ENCODE results near the gene ACYP2. TPM values are rescaled to one million over a fixed set of nuclear protein-coding genes. Genes with fewer than 3 reads are reported as not detected.
A peak's percentile ranks its signal among the peaks of the same experiment; 100 is the strongest.
"Not testable (repeated sequence)": the region's sequence is repeated elsewhere in the genome, so short reads cannot be mapped to it uniquely, and the experiment has no call there.

ACYP2 gene
- polyA plus RNA-seq, 4 donors = 18.2 to 22.6 (median 20.5) TPM

- DNase-seq (ENCODE audit: low read depth in 4 of 4, low spot score in 2 of 4) = not testable (repeated sequence)
Observed at GRCh38 chr2:54096141-54096540, 19.3 kb upstream of the ACYP2 start.

- no peak for DNase-seq (ENCODE audit: low read depth in 4 of 4, low spot score in 2 of 4)
Observed at GRCh38 chr2:54097124-54097523, 18.3 kb upstream of the ACYP2 start.

DNA sequence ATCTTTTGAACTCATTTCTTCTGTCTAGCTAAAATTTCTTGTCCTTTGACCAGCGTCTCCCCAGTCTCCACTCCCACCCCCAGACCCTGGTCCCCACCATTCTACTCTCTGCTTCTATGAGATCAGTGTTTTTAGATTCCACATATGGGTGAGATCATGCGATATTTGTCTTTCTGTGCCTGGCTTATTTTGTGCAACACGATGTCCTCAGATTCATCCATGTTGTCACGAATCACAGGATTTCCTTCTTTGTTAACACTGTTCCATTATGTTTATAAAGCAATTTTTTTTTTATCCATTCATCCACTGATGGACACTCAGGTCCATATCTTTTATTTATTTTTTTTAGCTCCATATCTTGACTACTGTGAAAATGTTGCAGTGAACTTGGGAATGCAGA, 16.0 kb upstream of the ACYP2 start:
- DNase-seq (ENCODE audit: low read depth in 4 of 4, low spot score in 2 of 4) = no peak

DNA sequence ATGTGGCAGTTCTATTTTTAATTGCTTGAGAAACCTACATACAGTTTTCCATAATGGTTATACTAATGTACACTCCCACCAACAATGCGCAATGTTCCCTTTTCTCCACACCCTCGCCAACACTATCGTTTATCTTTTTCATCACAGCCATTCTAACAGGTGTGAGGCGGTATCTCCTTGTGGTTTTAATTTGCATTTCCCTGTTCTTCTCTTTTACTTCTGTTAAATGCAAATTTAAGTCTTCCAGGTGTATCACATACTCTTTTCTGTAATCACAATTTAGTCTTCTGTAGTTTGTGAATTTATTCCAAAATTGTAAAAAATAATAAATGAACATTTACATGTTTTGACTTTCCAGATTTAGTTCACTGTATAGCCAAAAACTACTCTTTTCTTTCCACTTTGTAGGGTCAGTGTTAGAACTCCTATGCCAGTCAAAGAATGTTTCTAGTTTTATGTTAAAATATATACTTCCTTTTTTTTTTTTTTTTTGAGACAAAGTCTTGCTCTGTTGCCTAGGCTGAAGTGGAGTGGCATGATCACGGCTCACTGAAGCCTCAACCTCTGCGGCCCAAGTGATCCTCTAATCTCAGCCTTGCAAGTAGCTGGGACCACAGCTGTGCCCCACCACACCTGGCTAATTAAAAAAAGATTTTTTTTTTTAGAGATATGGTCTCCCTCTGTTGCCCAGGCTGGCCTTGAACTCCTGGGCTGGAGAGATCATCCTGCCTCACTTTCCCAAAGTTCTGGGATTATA, 15.4 kb upstream of the ACYP2 start:
- DNase-seq (ENCODE audit: low read depth in 4 of 4, low spot score in 2 of 4) = no peak

DNA sequence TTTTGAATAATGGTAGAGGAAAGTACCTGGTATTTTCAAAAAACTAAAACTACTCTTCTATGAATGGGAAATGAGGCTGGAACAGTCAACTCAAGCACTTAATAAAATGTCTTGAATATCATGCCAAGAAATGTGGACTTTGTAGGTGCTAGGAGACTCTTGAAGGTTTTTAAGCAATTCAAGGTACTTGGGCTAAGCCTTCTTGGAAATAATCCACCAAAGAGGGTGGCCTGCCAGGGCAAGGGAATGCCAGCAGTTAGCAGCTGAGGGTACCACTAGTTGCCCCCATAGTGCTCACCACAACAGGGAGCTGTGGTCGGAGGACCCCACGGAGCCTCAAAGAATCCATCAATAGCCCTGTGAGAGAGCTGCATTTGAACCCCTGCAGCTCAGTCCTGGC, 14.6 kb upstream of the ACYP2 start:
- no peak for DNase-seq (ENCODE audit: low read depth in 4 of 4, low spot score in 2 of 4)

DNA sequence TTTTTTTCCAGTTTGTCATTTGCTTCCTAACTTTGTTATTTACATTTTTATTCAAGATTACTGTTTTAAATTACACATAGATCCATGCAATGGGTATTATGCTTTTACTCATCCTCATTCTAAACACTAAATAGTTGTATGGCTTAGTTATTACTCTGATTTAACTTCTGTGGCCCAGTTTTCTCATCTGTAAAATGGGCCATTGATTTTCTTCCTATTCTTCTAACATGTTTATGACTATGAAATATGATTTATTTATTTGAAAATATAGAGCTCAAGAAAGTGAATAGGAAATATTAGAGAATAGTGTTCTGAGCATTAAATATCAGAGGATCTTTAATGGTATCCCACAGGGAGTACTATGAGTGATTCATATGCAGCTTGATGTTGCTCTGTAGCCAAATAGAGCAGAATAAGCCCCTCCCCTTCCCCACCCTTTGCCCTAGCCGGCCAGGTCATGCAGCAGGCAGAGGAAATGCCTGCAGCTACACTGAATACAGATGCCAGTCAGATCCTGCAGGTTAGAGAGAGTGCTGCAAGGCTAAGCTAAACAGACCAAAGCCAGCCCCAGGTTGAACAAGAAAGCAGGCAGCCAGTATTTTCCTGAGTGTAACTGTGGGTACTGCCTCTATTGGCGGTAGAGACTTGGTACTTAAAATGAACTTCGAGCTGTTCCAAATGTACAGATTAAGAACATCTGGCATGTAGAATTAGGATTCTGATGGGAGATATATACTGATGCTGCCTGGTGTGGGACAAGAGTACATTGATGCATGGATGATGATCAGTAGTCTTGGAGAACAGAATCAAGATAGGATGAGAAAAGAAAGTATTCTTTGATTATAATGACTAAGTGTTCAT, 11.7 kb upstream of the ACYP2 start:
- no peak for DNase-seq (ENCODE audit: low read depth in 4 of 4, low spot score in 2 of 4)

DNA sequence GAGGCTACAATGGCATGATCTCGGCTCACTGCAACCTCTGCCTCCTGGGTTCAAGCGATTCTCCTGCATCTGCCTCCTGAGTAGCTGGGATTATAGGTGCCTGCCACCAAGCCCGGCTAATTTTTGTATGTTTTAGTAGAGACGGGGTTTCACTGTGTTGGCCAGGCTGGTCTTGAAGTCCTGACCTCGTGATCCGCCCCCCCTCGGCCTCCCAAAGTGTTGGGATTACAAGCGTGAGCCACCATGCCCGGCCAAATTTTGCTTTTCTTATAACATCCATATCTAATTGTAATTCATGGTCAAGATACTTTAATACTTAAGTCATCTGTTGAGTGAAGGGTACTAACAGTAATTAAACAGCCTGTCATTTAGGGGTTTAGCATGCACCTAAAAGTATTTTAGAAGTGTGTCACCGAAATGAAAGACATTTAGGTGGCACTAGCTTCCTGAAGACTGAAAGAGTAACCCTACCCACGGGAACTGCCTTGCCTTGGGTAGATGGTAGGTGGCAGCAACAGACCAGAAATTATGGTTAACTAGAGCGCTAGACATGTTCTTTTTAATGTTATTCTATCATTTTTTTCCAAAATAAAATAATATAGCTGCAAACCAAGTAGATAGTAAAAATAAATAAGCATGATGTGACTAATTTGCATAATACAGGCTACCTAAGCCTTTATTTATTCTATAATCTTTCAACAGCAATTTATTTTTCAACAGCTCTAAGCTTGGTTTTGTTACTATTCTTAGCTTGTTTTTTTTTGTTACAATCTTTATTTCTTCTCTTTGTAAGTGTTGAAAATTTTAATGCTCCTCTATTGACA, 8.6 kb upstream of the ACYP2 start:
- DNase-seq (ENCODE audit: low read depth in 4 of 4, low spot score in 2 of 4) = peak in 1 of 4 donors; percentile 48

GRCh38 chr2:54107455-54107764, 8.0 kb upstream of the ACYP2 start:
- no peak for DNase-seq (ENCODE audit: low read depth in 4 of 4, low spot score in 2 of 4)

DNA sequence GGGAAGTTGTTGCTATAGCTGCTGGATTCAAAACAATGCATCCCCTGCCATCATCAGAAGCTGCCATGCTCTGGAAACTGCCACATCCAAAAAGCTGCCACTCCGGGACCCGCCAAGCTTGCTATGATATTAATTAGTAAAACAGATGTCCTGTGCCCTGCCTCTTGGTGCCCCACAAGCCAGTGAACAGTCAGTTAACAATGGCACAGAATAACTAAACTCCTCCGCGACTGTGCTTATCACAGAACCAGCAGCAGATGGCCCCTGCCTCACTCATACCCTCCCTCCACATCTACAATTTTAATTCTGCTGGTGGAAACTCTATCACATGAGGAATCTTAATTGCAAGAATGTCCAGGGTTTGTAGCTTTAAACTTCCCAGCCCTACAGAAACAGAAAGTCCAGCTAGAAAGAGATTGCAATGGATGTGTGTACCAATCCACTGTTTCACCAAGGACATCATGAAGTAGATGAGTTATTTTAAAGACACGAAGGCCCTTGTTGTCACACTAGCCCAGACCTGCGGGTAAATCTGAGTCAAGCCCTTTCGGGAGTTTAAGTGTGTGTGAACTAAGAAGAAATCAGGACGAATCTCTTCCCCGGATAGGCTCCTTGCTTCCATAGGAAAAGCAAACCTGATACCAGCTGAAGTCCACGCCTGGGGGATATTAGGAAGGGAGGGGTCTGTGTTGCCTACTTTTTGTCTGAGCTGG, 7.4 kb upstream of the ACYP2 start:
- no peak for DNase-seq (ENCODE audit: low read depth in 4 of 4, low spot score in 2 of 4)

- DNase-seq (ENCODE audit: low read depth in 4 of 4, low spot score in 2 of 4) = no peak
Observed at GRCh38 chr2:54109848-54110247, 5.6 kb upstream of the ACYP2 start.

DNA sequence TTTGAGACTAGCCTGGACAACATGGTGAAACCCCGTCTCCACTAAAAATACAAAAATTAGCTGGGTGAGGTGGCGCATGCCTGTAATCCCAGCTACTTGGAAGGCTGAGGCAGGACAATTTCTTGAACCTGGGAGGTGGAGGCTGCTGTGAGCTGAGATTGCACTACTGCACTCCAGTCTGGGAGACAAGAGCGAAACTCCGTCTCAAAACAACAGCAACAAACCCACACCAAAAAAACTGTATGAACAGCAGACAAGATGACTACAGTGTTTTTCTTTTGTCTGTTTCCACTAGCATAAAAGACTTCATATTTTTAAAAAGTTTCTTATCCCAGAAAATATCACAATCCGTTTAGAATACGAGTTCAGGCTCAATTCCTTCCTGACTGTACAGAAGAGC, 936 bp upstream of the ACYP2 start:
- DNase-seq (ENCODE audit: low read depth in 4 of 4, low spot score in 2 of 4) = not testable (repeated sequence)

GRCh38 chr2:54114936-54115283, 505 bp upstream of the ACYP2 start:
- DNase-seq (ENCODE audit: low read depth in 4 of 4, low spot score in 2 of 4) = no peak

DNA sequence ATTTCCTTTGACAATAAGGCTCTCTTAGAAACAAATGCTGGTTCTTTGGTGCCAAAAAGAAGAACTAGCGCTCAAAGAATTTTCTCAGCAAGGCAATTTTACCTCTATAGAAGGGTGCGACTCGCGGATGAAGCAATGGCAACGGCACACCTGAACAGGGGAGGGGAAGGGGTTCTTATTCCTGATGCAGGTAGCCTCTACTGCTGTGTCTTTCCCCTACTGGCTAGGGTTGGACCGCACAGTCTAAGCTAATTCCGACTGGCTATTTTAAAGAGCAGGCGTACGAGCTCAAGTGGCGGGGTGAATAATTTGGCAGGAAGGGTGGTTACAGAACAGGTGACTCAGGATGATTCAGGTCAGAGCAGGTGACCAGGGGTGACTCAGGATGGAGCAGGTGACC, 1.2 kb downstream of the ACYP2 start:
- not testable (repeated sequence) for DNase-seq (ENCODE audit: low read depth in 4 of 4, low spot score in 2 of 4)

- no peak for DNase-seq (ENCODE audit: low read depth in 4 of 4, low spot score in 2 of 4)
Observed at GRCh38 chr2:54120950-54121349, 5.5 kb downstream of the ACYP2 start.

DNA sequence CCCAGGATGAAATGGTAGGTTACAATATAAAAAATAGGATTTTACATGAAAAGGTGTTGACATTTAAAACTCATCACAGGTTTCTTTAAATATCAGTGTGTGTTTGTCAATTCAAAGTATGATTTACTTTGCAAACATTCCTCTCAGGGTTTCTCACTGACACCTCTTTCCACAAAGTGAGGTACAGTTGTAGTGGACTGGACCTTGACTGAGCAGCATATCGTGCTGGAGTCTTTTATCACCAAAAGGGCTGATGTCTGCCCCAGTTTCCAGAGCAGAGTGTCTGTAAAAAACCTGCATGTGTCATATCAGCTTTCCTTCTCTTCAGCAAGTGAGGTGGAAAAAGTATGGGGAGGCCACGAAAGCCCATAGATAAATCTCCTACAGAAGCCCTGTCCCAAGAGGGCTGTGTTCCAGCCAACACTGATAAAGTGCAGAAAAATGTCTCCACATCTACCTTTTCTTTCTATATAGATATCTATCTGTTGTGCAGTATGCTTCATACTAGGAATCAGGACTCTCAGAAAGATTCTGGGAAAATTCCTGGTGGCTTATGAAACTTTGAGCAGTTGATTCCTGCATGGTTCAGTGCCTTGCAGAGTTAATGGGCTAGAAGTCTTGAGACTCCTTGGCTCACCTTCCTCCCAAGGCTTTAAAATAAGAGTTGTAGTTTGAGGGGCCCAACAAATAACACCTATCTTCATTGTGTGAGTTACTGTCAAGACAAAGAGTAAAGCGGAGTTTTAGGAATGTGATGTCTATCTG, 6.9 kb downstream of the ACYP2 start:
- no peak for DNase-seq (ENCODE audit: low read depth in 4 of 4, low spot score in 2 of 4)

DNA sequence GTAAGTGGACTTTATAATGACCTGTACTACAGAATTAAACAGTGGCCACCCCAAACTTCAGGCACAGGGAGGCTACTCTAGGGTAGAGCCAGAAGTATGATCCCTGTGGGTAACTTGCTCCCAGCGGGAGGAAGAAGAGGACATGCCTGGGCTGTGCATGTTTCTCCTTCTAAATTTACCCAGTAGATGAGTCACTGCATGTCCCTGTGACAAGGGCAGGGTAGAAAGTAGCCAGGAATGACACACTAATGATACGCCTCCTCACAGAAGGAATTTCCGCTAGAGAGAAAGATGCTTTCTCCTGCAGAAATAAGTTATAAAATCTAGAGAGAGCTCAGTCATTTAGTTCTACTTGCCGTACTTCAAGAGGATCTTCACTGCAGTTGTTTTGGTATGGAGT, 7.5 kb downstream of the ACYP2 start:
- no peak for DNase-seq (ENCODE audit: low read depth in 4 of 4, low spot score in 2 of 4)

DNA sequence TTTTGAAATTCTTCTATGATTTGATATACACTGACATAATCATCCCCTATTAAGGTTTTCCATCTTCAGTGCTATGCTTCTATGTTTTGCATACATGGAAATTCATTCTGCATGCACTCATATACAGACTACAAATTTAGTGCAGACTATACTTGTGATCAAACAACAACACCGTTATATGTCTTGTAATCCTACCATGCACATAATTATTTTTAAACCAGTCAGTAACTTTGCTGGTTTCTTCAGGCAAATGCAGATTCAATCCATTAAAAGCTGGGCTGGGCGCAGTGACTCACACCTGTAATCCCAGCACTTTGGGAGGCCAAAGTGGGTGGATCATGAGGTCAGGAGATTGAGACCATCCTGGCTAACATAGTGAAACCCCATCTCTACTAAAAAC, 11.8 kb downstream of the ACYP2 start:
- not testable (repeated sequence) for DNase-seq (ENCODE audit: low read depth in 4 of 4, low spot score in 2 of 4)

GRCh38 chr2:54133056-54133455, 17.6 kb downstream of the ACYP2 start:
- DNase-seq (ENCODE audit: low read depth in 4 of 4, low spot score in 2 of 4) = no peak

DNA sequence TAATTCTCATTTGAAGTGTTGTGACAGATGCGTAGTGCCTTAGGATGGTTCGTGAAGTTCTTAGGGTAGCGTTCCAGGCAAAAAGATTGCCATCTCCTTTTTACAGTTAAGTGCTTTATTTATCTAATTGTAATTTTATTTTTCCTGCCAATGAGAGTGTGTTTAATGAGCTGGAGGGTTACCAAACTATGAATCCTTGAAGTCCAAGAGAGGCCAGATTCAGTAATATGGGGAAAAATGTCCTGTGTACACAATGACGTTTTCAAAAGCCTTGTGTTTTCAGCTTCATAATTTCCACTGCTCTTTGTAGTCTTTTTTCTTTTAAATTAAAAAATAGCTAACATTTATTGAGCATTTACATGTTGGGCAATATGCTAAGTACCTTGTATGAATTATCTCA, 23.8 kb downstream of the ACYP2 start:
- DNase-seq (ENCODE audit: low read depth in 4 of 4, low spot score in 2 of 4) = no peak

- no peak for DNase-seq (ENCODE audit: low read depth in 4 of 4, low spot score in 2 of 4)
Observed at GRCh38 chr2:54143780-54144179, 28.4 kb downstream of the ACYP2 start.

All from left renal cortex interstitium (tissue), 4 donors.